IMR-90 (cell line): ENCODE results near the gene MTMR11. TPM values are rescaled to one million over a fixed set of nuclear protein-coding genes. Genes with fewer than 3 reads are reported as not detected.
"Not testable (repeated sequence)": the region's sequence is repeated elsewhere in the genome, so short reads cannot be mapped to it uniquely, and the experiment has no call there.

Experiments
- ATAC-seq: fragments of 200-7000 bp; cut with Tn5 transposase; 2 replicates; pipeline ENCODE4 v1.9.1; 2020; ENCODE audit warnings: low read depth, mild to moderate bottlenecking, moderate library complexity
- BruUV-seq: library from RNA; stranded (reverse); fragments of 400-500 nt; replicated peaks from 2 replicates; lab custom pipeline; 2021; lab: Mats Ljungman, UMichigan
- CTCF ChIA-PET: fragments of 300-600 bp; formaldehyde crosslinking; extraction: SDS; loops from one replicate; lab custom pipeline; 2021; ENCODE audit warnings: antibody characterized with exemption; lab: Yijun Ruan, JAX
- POLR2A ChIA-PET: fragments of 300-600 bp; sonication (Branson Sonifier 250); formaldehyde crosslinking; loops from one replicate; lab custom pipeline; 2022; ENCODE audit warnings: antibody characterized with exemption; ENCODE audit not compliant: unreplicated experiment; lab: Charles Lee
- DNase-seq: peaks from one replicate; pipeline ENCODE4 v3.0.0; 2013
- H2AFZ ChIP-seq: replicated peaks from 2 replicates; pipeline ENCODE3; 2013; ENCODE audit warnings: low read length, mild to moderate bottlenecking; ENCODE audit not compliant: poor library complexity
- H2AK5ac ChIP-seq: 2 replicates; pipeline ENCODE4 v1.6.1; 2013; ENCODE audit warnings: low read depth, low read length, inconsistent platforms
- H2AK9ac ChIP-seq: replicated peaks from 2 replicates; pipeline ENCODE3; 2013; ENCODE audit warnings: mild to moderate bottlenecking, low read depth, low read length, moderate library complexity; ENCODE audit not compliant: poor library complexity
- H2BK120ac ChIP-seq: 2 replicates; pipeline ENCODE4 v1.6.1; 2013; ENCODE audit warnings: low read depth, low read length, inconsistent platforms
- H2BK15ac ChIP-seq: 3 replicates; pipeline ENCODE4 v1.6.1; 2013; ENCODE audit warnings: low read depth, low read length, inconsistent platforms
- H2BK20ac ChIP-seq: 2 replicates; pipeline ENCODE4 v1.6.1; 2013; ENCODE audit warnings: low read depth, mild to moderate bottlenecking, inconsistent platforms, low read length, moderate library complexity
- H2BK5ac ChIP-seq: 2 replicates; pipeline ENCODE4 v1.6.1; 2013; ENCODE audit warnings: mild to moderate bottlenecking, low read depth, low read length, inconsistent platforms; ENCODE audit not compliant: poor library complexity, severe bottlenecking
- H3K14ac ChIP-seq: replicated peaks from 2 replicates; pipeline ENCODE4 v1.6.1; 2013; ENCODE audit warnings: low read depth, low read length, inconsistent platforms
- H3K18ac ChIP-seq: 2 replicates; pipeline ENCODE4 v1.6.1; 2013; ENCODE audit warnings: low read depth, low read length, control low read depth
- H3K23ac ChIP-seq: 2 replicates; pipeline ENCODE4 v1.6.1; 2013; ENCODE audit warnings: low read depth, low read length, inconsistent platforms
- H3K27ac ChIP-seq: 2 replicates; pipeline ENCODE4 v1.5.1; 2013; ENCODE audit warnings: mild to moderate bottlenecking, control low read depth, low read length; ENCODE audit not compliant: insufficient read depth
- H3K27me3 ChIP-seq: 2 replicates; pipeline ENCODE4 v1.6.1; 2013; ENCODE audit warnings: low read length; ENCODE audit not compliant: control insufficient read depth, insufficient read depth
- H3K36me3 ChIP-seq: 2 replicates; pipeline ENCODE4 v1.6.1; 2013; ENCODE audit warnings: low read length, mixed read lengths; ENCODE audit not compliant: control insufficient read depth, insufficient read depth
- H3K4ac ChIP-seq: 2 replicates; pipeline ENCODE4 v1.6.1; 2013; ENCODE audit warnings: low read depth, low read length, inconsistent platforms
- H3K4me1 ChIP-seq: 2 replicates; pipeline ENCODE4 v1.6.1; 2013; ENCODE audit warnings: low read length, mixed read lengths; ENCODE audit not compliant: control insufficient read depth, insufficient read depth
- H3K4me2 ChIP-seq: 2 replicates; pipeline ENCODE4 v1.6.1; 2013; ENCODE audit warnings: low read depth, mild to moderate bottlenecking, control low read depth, low read length, moderate library complexity
- H3K4me3 ChIP-seq: 2 replicates; pipeline ENCODE4 v1.5.1; 2013; ENCODE audit warnings: low read depth, mild to moderate bottlenecking, control low read depth, low read length, moderate library complexity; ENCODE audit not compliant: insufficient read depth
- H3K56ac ChIP-seq: 2 replicates; pipeline ENCODE4 v1.6.1; 2013; ENCODE audit warnings: low read length, inconsistent platforms; ENCODE audit not compliant: insufficient read depth; ENCODE audit errors: extremely low read depth
- H3K79me1 ChIP-seq, 2 experiments: 2 replicates each; pipeline ENCODE4 v1.6.1; 2013; ENCODE audit warnings: low read length in 2 of 2, inconsistent platforms in 1 of 2, low read depth in 1 of 2
- H3K9ac ChIP-seq: 2 replicates; pipeline ENCODE4 v1.6.1; 2013; ENCODE audit warnings: low read depth, low read length, control low read depth
- H3K9me1 ChIP-seq: 2 replicates; pipeline ENCODE4 v1.6.1; 2013; ENCODE audit warnings: low read length, inconsistent platforms; ENCODE audit not compliant: insufficient read depth
- H3K9me3 ChIP-seq: 2 replicates; pipeline ENCODE4 v1.6.1; 2013; ENCODE audit warnings: low read length; ENCODE audit not compliant: control insufficient read depth, insufficient read depth
- H4K20me1 ChIP-seq: 2 replicates; pipeline ENCODE4 v1.6.1; 2013; ENCODE audit warnings: low read length, inconsistent platforms; ENCODE audit not compliant: insufficient read depth
- H4K5ac ChIP-seq: 2 replicates; pipeline ENCODE4 v1.6.1; 2013; ENCODE audit warnings: mild to moderate bottlenecking, low read depth, low read length, control low read depth
- H4K8ac ChIP-seq, 2 experiments: 2 replicates each; pipeline ENCODE4 v1.6.1; 2013; ENCODE audit warnings: low read depth in 2 of 2, low read length in 2 of 2, control low read depth in 1 of 2, inconsistent platforms in 1 of 2
- H4K91ac ChIP-seq: 2 replicates; pipeline ENCODE4 v1.6.1; 2013; ENCODE audit warnings: low read depth, low read length, inconsistent platforms; ENCODE audit not compliant: insufficient read depth
- CEBPB ChIP-seq: IDR thresholded peaks from 2 replicates; pipeline ENCODE4 v1.6.1; 2012; ENCODE audit warnings: low read depth, low read length, improper control_type of control experiment
- CHD1 ChIP-seq: IDR thresholded peaks from 2 replicates; pipeline ENCODE4 v1.6.1; 2012; ENCODE audit warnings: low read depth, low read length, improper control_type of control experiment
- MAFK ChIP-seq: IDR thresholded peaks from 2 replicates; pipeline ENCODE4 v1.6.1; 2012; ENCODE audit warnings: low read depth, low read length, improper control_type of control experiment
- NFE2L2 ChIP-seq: fragments of 150-350 bp; IDR thresholded peaks from 2 replicates; pipeline ENCODE4 v1.6.1; 2016; ENCODE audit warnings: low read depth, mild to moderate bottlenecking, low read length
- POLR2A ChIP-seq: IDR thresholded peaks from 2 replicates; pipeline ENCODE4 v1.6.1; 2012; ENCODE audit warnings: mild to moderate bottlenecking, low read depth, low read length
- WGBS, 2 experiments: methylation state at CpG; one replicate each; pipeline versions ENCODE4 v1.1.5 to v1.1.7; 2013; ENCODE audit warnings: missing lambda C conversion rate in 2 of 2; ENCODE audit not compliant: insufficient read length in 1 of 2; ENCODE audit errors: extremely low coverage in 2 of 2; 5-methylcytosine and 5-hydroxymethylcytosine counted together
- dilution Hi-C: fragments of 300-500 bp; cut with HindIII; formaldehyde crosslinking; loops from one replicate; pipeline ENCODE4 v1.14.3; 2018; ENCODE audit warnings: low sequenced_read_pairs; ENCODE audit not compliant: unreplicated experiment
- in situ Hi-C: fragments of 300-500 bp; cut with MboI; formaldehyde crosslinking; loops from 3 replicates; pipeline ENCODE4 v1.14.3; 2019; ENCODE audit warnings: low sequenced_read_pairs, inconsistent platforms, mixed read lengths
- intact Hi-C: fragments of 100-400 bp; cut with micrococcal nuclease; formaldehyde crosslinking; loops from 2 replicates; pipeline ENCODE4 v1.10.0; 2022
- polyA plus RNA-seq, 3 experiments: library from polyadenylated mRNA; depleted of rRNA; stranded (reverse); fragments of >200 nt; gene quantifications; 2 replicates each; pipeline ENCODE4 v1.2.3, GENCODE V29; 2012; ENCODE audit warnings: low replicate concordance in 1 of 3
- total RNA-seq: library from RNA; depleted of rRNA; stranded (reverse); fragments of >200 nt; gene quantifications from 2 replicates; pipeline ENCODE4 v1.2.3, GENCODE V29; 2012

MTMR11 gene
- total and polyA plus RNA-seq, 2 of the 4 experiments (the other 2 are of a cell fraction): 2.0 to 14.6 TPM

GRCh38 chr1:149886396-149887195 is 50.1 kb downstream of the MTMR11 start (continued):
- TF ChIP-seq NFE2L2: 0 out of 2 replicates have a peak, but pooled peaks have one; percentile 32
- TF ChIP-seq MAFK: no peak
- TF ChIP-seq CEBPB: no peak

GRCh38 chr1:149886121-149886395 is 50.6 kb downstream of the MTMR11 start:
- H4K91ac ChIP-seq: peak overlapping the region; percentile 13; the same call in 1 of the 2 replicates
- peaks cover 15% of the 10 kb centered on the region for H4K20me1 ChIP-seq
- peak overlapping the region; percentile 90 for H3K23ac ChIP-seq
- POLR2A ChIA-PET: interaction anchor here (0.6 to 2.9 kb wide), 5 partner anchors 37 to 725 kb away, joined by 3 to 16 read pairs (median 5); no protein-coding TSS in a partner anchor
- H3K4me2 ChIP-seq: peak overlapping the region; percentile 97
- H2BK20ac ChIP-seq, intact Hi-C loops, in situ Hi-C loops, H2BK120ac ChIP-seq, H3K9me3 ChIP-seq, H2AFZ ChIP-seq, H3K36me3 ChIP-seq, ATAC-seq, H4K5ac ChIP-seq, H2BK15ac ChIP-seq, H3K27me3 ChIP-seq, CTCF ChIA-PET, dilution Hi-C loops, H3K4me1 ChIP-seq, H3K9me1 ChIP-seq: not testable (repeated sequence)
- H3K14ac ChIP-seq: peak overlapping the region; percentile 85; the same call in 1 of the 2 replicates
- peak overlapping the region; percentile 64 for H2BK5ac ChIP-seq
- H3K9ac ChIP-seq: peak overlapping the region; percentile 64
- peak overlapping the region; percentile 49 for H3K4ac ChIP-seq
- peaks cover 3 to 19% of the 10 kb centered on the region in 2 experiments for H3K79me1 ChIP-seq
- peak overlapping the region; percentile 52 for H3K27ac ChIP-seq
- H4K8ac ChIP-seq: peak overlapping the region; percentile 22 to 47; a peak in 1 of 4 replicates
- H3K56ac ChIP-seq: peak overlapping the region; percentile 71; the same call in 1 of the 2 replicates
- H2AK5ac ChIP-seq: peak overlapping the region; percentile 46; the same call in 1 of the 2 replicates
- peak overlapping the region; percentile 12; the same call in 1 of the 2 replicates for H3K18ac ChIP-seq
- peak overlapping the region; percentile 49 for H2AK9ac ChIP-seq
- peak; percentile 61; the same call in 1 of the 2 replicates for TF ChIP-seq CHD1
- TF ChIP-seq POLR2A: peak; percentile 64; the same call in 1 of the 2 replicates
- no CpG with 5 or more reads among the region's 19 CpGs for WGBS, 2 experiments
- H3K4me3 ChIP-seq: peak overlapping the region; percentile 47
- BruUV-seq: TSS peak; percentile 89
- DNase-seq: peak; percentile 50
